NCI-H128 (cell line): ENCODE data around the gene MTERF1.
"Not testable (repeated sequence)": the region's sequence is repeated elsewhere in the genome, so short reads cannot be mapped to it uniquely, and the experiment has no call there.

ENCODE experiments used
- DNase-seq: peaks from one replicate; lab custom pipeline; 2025; ENCODE audit not compliant: unreplicated experiment; lab: John Stamatoyannopoulos, UW

Gene MTERF1

DNA sequence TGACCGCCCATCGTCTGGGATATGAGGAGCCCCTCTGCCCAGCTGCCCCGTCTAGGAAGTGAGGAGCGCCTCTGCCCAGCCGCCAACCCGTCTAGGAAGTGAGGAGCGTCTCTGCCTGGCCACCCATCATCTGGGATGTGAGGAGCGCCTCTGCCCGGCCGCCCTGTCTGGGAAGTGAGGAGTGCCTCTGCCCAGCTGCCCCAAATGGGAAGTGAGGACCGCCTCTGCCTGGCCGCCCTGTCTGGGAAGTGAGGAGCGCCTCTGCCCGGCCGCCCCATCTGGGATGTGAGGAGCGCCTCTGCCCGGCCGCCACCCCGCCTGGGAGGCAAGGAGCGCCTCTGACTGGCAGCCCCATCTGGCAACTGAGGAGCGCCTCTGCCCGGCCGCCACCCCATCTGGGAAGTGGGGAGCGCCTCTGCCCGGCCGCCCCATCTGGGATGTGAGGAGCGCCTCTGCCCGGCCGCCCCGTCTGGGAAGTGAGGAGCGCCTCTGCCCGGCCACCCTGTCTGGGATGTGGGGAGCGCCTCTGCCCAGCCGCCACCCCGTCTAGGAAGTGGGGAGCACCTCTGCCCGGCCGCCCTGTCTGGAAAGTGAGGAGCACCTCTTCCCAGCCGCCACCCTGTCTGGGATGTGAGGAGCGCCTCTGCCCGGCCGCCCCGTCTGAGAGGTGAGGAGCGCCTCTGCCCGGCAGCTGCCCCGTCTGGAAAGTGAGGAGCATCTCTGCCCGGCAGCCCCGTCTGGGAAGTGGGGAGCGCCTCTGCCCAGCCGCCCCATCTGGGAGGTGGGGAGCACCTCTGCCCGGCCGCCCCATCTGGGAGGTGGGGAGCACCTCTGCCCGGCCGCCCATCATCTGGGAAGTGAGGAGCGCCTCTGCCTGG lies 7.1 kb upstream of the MTERF1 start:
- DNase-seq: not testable (repeated sequence)

DNA sequence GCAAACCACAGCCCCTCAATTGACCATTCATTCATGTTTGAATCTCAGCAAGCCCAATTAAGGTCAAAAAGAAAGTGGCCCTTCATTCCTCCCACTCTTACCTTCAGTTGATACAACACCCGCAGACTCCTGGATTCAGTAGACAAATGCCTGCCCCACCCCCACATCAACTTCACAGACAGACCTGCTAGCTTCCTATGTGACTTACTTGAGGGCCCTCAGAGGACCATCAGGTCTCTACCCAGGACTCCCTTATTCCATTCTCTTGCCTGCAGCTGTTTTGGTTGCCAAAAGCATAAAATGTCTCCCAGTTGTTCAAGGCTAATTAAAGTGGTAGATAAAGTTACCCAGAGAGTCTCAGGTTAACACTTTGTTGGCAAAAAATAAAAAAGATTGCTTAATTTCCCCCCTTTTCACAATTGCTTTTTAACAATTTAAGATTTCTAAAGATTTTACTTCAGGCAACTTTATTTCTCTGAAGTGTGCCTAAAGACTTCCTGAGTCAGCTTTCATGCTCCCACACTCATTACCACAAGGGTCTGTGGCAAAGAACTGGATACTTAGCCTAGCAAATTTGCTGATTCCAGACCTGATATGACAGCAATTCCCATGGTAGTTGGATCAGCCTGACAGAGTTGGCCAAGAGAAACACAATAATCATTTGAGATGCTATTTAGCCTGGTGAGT lies 3.3 kb upstream of the MTERF1 start:
- DNase-seq: no peak

DNA sequence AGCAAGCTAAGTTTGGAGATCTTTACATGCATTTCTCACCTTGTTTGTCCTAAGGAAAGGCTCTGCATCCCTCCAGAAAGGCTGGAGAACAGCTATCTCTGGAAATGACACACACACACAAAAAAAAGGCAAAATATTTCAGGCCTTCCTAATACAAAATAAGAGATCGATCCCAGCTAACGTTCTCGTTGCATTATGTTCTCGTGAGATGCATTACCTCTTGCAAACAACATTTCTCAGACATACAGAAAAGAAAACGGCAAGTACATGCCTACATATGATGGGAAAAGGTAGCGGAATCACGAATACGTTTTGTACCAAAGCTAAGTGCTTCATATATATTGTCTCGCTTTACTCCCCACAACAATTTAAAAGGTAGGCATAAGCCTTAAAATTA lies 488 bp downstream of the MTERF1 start:
- no peak for DNase-seq

DNA sequence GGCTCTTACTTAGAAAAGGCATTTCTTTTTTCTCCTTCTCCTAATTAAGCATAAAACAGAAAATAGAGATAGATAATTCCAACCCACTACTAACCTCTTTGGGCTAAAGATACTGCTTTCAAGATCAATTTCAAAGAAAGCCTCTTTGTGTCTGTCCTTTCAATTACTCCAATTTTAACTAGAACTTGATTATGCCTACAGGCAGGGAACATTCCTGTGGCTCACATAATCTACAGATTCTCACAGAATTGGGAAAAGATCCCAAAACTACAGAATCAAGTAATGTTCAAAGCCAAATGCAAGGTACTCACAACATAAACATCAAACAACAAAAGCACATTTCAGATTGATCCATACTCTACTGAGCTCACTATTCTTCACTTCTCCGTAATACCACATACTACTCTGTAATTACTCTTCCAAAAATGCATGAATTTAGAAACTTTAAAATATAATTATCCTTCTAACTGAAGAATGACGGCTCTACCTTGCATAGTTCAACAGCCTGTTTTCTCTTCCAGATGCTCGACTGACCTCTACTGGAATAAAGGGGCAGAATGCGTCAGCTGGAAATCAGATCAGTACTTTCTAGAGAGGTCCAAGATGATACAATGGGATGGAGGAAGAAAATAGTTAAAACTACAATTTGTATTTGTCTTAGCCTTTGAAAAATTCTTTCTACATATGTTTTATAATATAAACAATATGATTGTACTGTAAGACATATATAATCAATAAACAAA lies 3.9 kb downstream of the MTERF1 start:
- DNase-seq: no peak

DNA sequence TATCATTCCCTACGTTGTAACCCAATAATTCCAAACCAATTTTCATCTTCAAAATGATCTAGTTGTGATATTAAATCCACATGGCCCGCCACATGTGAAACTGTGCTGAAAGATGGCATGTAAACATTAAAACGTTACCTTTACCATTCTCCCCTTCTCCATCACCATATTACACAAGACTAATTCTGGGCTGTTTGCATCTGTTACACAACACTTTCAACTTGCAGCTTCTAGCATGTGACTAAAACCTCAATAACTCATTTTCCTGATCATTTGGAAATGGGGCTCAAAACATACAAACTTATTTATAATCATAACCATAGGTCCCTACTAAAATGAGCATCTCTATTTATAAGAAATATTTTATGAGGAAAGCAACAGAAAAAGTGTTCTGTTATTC lies 4.7 kb downstream of the MTERF1 start:
- no peak for DNase-seq

DNA sequence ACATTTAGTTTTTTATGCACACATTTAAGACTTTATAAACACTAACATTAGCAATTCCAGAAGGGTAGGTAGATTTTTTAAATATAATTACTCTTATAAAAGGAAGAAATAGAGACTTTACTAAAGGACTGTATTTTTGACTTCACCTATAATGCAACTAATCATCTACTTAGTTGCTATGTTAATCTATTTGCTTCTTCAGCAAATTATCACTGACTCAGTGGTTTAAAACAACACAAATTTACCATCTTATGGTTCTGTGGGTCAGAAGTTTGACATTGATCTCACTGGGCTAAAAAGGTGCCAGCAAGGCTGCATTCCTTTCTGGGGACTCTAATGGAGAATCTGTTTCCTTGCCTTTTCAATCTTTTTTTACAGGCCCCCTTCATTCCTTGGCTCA lies 7.6 kb downstream of the MTERF1 start:
- DNase-seq: no peak

DNA sequence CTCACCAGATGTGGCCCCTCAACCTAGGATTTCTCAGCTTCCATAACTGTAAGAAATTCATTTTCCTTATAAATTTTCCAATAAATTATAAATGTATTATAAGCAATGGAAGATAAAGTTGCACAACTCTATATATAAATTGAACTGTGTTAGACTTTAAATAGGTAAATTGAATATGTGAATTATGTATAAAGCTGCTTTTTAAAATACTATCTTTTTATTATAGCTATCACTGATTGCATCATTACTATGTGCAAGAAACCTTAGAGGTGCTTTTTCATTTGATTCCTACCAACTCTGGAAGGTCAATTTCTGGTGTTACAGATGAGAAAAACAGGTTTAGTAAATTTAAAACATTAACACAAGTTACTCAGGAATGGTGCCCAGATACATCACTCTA lies 8.4 kb downstream of the MTERF1 start:
- DNase-seq: no peak

DNA sequence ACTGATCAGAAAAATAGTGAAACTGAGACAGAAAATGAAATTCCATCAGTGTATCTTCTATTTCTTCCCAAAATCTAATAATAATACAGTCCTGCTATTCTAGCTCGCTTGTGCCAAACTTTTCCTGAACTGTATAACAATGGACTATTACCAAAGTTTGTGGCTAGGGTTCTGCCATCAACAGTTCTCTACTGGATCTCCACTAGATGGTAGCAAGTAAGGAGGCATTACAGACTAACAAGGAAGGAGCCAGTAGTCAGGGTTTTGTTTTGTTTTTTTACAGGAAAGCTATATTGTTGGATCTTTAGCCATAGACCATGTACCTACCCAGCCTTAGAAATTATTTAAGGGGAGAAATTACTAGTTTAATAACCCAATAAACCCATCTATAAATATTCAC lies 10.8 kb downstream of the MTERF1 start:
- DNase-seq: no peak

DNA sequence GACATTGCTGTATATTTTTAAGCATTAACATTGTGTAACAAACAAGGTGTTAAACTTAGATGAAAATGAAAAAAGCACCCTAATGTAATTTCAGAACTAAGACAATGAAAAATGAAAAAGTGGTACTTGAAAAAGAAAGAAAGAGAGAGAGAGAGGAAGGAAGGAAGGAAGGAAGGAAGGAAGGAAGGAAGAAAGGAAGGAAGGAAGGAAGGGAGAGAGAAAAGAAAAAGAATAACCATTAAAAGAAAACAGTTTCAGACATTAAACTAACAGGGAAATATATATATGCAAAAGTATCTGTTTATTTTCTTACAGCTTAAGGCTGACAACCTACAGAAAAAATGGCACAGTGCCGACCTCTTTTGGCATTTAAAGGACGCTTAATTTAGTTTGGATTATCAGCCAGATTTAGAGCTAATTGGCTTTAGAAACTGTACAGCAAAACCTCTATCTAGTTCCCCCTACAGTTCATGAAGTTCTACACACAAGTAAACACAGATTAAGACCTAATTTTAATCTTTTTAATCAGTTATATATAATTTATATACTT lies 13.8 kb downstream of the MTERF1 start:
- no peak for DNase-seq

DNA sequence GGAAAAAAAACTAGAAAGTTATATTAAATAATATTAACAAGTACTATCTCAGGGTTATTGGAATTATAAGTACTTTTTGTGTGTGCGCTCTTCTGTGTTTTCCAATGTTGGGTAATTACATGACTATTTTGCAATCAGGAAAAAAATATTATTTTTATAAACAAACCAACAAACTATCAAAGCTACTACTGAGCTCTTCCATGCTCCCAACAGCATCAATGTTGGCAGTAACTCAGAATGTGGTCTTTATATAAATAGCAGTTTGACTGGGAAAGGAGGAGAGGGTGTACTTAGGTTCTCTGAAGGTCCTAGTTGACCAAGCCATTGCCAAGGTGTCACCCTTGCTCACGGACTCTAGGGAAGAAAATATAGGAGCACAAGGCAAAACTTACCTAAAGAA lies 15.0 kb downstream of the MTERF1 start:
- no peak for DNase-seq

DNA sequence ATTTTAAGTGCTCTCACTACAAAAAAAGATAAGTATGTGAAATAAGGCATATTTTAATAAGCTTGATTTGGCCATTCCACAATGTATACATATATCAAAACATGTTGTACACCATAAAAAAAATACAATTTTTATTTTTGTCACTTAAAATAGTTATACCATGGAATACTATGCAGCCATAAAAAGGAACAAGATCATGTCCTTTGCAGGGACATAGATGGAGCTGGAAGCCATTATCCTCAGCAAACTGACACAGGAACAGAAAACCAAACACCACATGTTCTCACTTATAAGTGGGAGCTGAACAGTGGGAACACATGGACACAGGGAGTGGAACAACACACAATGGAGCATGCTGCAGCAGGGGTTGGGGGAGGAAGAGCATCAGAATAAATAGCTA lies 15.9 kb downstream of the MTERF1 start:
- not testable (repeated sequence) for DNase-seq

DNA sequence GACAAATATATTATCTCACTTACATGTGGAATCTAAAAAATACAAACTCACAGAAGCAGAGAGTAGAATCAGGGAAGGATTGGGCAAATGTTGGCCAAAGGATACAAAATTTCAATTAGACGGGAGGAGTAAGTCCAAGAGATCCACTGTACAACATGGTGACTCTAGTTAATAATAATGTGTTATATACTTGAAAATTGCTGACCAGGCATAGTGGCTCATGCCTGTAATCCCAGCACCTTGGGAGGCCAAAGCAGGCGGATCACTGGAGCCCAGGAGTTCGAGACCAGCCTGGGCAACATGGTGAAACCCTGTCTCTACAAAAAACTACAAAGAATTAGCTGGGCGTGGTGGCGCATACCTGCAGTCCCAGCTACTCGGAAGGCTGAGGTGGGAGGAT lies 16.4 kb downstream of the MTERF1 start:
- no peak for DNase-seq

DNA sequence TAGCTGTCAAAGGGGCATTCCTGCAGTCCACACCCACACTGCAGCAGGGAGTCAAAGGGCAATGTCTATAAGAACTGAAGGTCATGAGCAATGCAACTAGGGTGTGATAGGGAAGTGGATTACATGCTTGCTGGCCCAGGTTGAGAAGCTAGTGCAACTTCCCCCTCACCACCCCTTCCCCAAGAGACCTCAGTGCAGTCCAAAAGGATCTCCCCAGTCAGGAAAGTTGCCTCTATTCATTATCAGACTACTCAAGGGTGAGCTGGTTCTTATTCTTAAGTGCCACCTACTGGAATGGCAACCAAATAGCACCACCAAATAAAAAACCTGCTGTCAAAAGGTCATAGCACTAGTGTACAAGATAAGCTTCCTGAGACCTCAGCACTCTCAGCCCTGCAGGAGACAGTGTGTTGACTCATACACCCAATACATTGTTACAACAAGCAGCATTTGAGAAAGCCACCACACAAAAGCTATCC lies 28.2 kb downstream of the MTERF1 start:
- no peak for DNase-seq

DNA sequence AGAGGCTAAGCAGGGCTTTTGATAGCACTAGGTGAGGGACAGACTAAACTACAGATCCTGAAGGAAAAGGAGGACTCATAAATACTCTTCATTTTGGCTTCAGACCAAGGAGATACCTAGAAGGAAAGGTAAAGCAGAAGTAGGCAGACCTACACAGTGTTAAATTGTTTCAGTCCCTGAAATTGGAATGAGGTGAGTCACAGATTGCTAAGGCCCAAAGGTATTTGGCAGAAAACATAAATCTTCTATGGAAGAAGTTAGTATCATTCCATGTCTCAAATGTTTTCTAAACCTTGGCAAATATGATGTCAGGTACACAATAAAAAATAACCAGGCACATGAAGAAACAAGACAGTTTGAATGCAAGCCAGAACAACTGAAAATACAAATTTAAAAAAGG lies 30.0 kb downstream of the MTERF1 start:
- DNase-seq: no peak

DNA sequence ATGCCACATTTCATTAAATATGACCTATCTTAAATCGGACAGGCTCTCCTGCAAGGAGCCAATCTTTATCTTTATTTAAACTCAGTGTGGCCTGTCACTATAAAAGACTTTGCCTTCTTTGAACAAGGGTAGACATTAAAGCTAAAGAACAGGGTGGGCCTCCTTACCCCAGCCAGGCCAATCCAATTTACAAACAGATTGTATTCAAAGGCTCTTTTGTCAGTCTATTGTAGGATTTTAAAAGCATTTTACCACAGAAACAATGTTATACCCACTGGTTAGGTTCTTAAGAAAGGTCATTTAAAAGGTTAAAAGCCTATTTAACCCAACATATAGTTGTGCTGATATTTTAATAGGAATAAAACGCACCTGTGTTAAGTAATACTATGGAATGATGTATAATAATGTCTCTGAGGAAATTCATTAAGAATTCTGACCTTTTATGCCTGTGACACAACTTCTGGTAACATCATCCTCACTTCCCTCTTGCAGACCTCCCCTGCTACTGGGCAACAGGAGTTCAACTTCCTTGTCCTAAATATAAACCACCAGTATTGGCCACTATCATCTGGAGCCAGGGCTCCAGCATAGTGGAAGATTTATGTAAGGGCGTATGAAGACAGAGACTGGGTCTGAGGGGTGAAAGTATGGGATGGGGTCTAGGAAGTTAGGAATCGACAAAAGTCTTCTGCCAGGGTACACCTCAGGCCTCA lies 32.5 kb downstream of the MTERF1 start:
- no peak for DNase-seq

DNA sequence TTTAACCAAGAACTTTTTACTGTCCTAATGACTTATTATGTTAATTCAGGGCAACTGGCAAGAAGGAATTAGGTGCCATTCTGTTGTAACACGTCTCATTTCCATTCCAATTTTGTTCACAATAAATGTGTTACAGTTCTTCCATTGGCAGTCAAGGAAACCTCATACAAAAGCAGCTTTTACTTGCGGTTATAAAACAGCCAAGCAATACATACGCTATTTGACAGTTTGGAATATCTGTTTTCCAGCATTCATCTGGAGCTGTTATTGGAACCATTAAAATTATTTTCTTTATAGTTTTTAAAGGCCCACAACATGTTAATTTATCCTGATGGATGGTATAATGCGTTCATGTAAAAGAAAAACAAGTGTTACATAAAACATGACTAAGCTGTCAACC lies 33.3 kb downstream of the MTERF1 start:
- DNase-seq: no peak

DNA sequence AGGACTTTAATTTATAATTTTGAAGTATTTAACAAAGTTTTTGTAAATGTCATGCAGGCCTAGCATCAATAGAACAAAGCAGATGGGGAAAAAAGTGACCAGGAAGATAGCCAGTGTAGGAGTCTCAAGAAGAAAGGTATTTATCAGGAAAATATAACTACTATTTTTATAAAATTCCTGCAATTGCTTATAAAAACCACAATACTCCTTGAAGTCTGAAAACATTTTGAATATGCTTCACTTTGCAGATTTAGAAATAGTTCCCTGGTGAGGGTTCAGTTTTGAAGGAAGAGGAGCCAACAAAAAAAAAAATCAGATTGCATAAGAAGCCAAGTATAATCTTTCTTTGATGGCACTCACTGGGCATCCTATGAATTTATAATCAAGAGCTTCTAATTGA lies 34.1 kb downstream of the MTERF1 start:
- no peak for DNase-seq

DNA sequence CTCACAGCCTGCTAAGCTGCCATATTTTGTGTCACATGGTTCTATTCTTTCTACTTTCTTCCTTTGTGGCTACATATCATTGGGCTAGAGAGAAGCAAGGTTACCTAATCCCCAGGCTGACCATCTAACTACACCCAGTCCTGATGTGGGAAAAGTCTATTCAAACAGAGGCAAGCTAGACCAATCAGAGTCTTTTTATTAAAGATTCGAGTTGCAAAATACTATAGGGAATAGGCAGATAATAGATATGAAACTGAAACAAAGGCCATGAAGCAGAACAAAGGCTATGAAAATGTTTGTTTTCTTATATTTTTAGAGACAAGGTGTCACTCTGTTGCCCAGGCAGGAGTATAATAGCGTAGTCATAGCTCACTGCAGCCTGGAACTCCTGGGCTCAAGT lies 36.7 kb downstream of the MTERF1 start:
- no peak for DNase-seq

DNA sequence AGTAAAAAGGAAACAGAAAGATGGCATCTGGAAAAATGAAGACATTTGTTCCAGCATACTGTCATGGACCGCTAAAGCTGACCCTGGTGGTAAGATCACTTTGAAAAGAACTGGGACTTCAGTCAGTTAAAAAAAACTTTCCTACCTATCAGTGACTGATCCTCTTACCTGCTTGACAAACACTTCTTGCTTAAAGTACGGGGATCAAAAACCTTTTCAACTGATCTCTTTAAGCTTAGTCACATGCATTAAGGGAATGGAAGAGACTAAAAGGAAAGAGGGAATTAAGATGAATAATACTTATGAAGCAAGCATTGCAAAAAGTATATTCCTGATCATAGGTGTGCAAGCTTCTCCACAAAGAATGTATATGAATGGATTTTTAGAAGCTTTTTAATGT lies 42.1 kb downstream of the MTERF1 start:
- DNase-seq: no peak

DNA sequence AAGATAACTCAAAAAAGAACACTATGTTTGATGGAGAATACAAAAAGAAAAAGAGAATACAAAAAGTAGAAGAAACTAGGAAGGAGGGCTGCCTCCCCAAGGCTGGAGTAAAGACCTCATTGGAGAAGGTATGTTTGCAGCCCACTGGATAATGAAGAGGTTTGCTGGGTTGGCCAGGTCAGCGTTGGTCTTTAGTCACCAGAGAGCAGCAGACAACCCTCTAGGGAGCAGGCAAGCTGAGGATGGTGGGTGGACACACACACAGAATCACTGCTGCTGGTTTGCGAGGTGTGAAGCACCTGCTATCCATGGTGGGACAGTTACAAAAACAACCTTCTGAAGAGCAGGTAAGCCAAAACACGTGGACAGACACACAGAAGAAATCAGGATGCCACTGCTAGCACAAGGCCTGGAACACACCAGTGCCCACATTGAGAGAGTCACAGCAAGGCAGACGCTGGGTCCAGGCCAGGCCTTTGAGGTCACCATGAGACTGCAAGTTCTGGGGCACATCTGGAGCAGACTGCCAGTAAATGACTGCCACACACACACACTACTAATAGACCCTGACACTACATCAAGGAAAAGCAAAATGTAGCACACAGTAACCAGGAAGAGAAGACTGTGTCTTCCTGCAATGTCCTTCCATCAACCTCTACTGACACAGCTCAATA lies 43.0 kb downstream of the MTERF1 start:
- DNase-seq: no peak
